ENCODE results near the gene HINT1. TPM values are rescaled to one million over a fixed set of nuclear protein-coding genes. Genes with fewer than 3 reads are reported as not detected.

The HINT1 gene
- total RNA-seq, 1 experiment from 2014 or later, result 197 TPM

- Mint-ChIP-seq H3K27me3 (ENCODE audit: low read depth) (no peaks in the 10 kb centered on the region), H3K27ac (no peak overlapping the region), H3K9me3 (no peaks in the 10 kb centered on the region), H3K36me3 (no peaks in the 10 kb centered on the region), H3K4me1 (peaks cover 10% of the 10 kb centered on the region), H3K4me3 (no peak overlapping the region)
- ChIA-PET CTCF (no interaction called here), POLR2A (no interaction called here)
- TF ChIP-seq ZNF121 (CRISPR knock-in tag; IDR thresholded peaks at IDR 0.05) (no peak), GTF2I (CRISPR knock-in tag; conservative IDR thresholded peaks at IDR 0.05) (no peak), NFYB (CRISPR knock-in tag; conservative IDR thresholded peaks at IDR 0.05; ENCODE audit: low read depth) (no peak), MLX (CRISPR knock-in tag; IDR thresholded peaks at IDR 0.05) (no peak), ZNF219 (CRISPR knock-in tag; IDR thresholded peaks at IDR 0.05; ENCODE audit: borderline replicate concordance) (no peak), CBFB (CRISPR knock-in tag; IDR thresholded peaks at IDR 0.05; ENCODE audit: low read depth) (no peak), MAX (CRISPR knock-in tag; IDR thresholded peaks at IDR 0.05) (no peak), RELA (CRISPR knock-in tag; IDR thresholded peaks at IDR 0.05; ENCODE audit: borderline replicate concordance) (no peak), ZBTB21 (CRISPR knock-in tag; IDR thresholded peaks at IDR 0.05; ENCODE audit: borderline replicate concordance) (no peak), RORB (CRISPR knock-in tag; IDR thresholded peaks at IDR 0.05) (no peak), E2F1 (CRISPR knock-in tag; IDR thresholded peaks at IDR 0.05) (no peak), OVOL2 (CRISPR knock-in tag; IDR thresholded peaks at IDR 0.05; ENCODE audit: borderline replicate concordance) (no peak), NR3C1 (CRISPR knock-in tag; conservative IDR thresholded peaks at IDR 0.05; ENCODE audit: low read depth) (no peak), USF1 (CRISPR knock-in tag; IDR thresholded peaks at IDR 0.05) (no peak), SMAD4 (CRISPR knock-in tag; IDR thresholded peaks at IDR 0.05) (no peak), PREB (CRISPR knock-in tag; IDR thresholded peaks at IDR 0.05; ENCODE audit: borderline replicate concordance) (no peak), ZNF396 (CRISPR knock-in tag; IDR thresholded peaks at IDR 0.05; ENCODE audit: borderline replicate concordance) (no peak), ARID4B (CRISPR knock-in tag; IDR thresholded peaks at IDR 0.05; ENCODE audit: borderline replicate concordance) (no peak)
- DNase-seq (ENCODE audit: low spot score) (no peak), ATAC-seq (no peak)
Observed at GRCh38 chr5:131196331-131196730, 31.3 kb upstream of the HINT1 start.

GRCh38 chr5:131195696-131196095 lies 30.6 kb upstream of the HINT1 start:
- H3K27me3 Mint-ChIP-seq (ENCODE audit: low read depth), result no peaks in the 10 kb centered on the region
- ATAC-seq, result peak; percentile 60
- CTCF ChIA-PET, result no interaction called here

More at GRCh38 chr5:131195696-131196095, 30.6 kb upstream of the HINT1 start:
- no peak overlapping the region for H3K27ac Mint-ChIP-seq
- no peak for DNase-seq (ENCODE audit: low spot score)
- no peak overlapping the region for H3K4me3 Mint-ChIP-seq
- H3K4me1 Mint-ChIP-seq, result peaks cover 10% of the 10 kb centered on the region
- H3K9me3 Mint-ChIP-seq, result no peaks in the 10 kb centered on the region
- POLR2A ChIA-PET, result no interaction called here
- H3K36me3 Mint-ChIP-seq, result no peaks in the 10 kb centered on the region
- TF ChIP-seq ZNF423 (CRISPR knock-in tag; IDR thresholded peaks at IDR 0.05), result 0 out of 2 replicates have a peak, but pooled peaks have one; percentile 27
- no peak for TF ChIP-seq GRHL2 (CRISPR knock-in tag; IDR thresholded peaks at IDR 0.05; ENCODE audit: insufficient replicate concordance, severe bottlenecking)

All from WTC11 (cell line).